Measurements from ENCODE around the gene FLOT1.

GRCh38 chr6:30775104-30775503, 32.6 kb upstream of the FLOT1 start:
- TF ChIP-seq CTCF (IDR thresholded peaks at IDR 0.05) (no peak), POLR2AphosphoS5 (IDR thresholded peaks at IDR 0.05; ENCODE audit: low read depth, low read length) (no peak), SIN3A (IDR thresholded peaks at IDR 0.05; ENCODE audit: borderline replicate concordance, insufficient read depth, low read depth, low read length) (no peak), TCF7L2 (IDR thresholded peaks at IDR 0.05; ENCODE audit: low read depth, low read length) (no peak)

Measured in Panc1 (cell line).